Activated CD8-positive, alpha-beta memory T cell treated with anti-CD3 and anti-CD28 coated beads, Interleukin-2, amount 50 U/mL, for 1 hour (primary cell): ENCODE data around the gene ASB7.

ENCODE experiments used
- DNase-seq: peaks from one replicate; pipeline ENCODE4 v3.0.0-alpha.2; 2020; ENCODE audit errors: extremely low read depth

The ASB7 gene

DNA sequence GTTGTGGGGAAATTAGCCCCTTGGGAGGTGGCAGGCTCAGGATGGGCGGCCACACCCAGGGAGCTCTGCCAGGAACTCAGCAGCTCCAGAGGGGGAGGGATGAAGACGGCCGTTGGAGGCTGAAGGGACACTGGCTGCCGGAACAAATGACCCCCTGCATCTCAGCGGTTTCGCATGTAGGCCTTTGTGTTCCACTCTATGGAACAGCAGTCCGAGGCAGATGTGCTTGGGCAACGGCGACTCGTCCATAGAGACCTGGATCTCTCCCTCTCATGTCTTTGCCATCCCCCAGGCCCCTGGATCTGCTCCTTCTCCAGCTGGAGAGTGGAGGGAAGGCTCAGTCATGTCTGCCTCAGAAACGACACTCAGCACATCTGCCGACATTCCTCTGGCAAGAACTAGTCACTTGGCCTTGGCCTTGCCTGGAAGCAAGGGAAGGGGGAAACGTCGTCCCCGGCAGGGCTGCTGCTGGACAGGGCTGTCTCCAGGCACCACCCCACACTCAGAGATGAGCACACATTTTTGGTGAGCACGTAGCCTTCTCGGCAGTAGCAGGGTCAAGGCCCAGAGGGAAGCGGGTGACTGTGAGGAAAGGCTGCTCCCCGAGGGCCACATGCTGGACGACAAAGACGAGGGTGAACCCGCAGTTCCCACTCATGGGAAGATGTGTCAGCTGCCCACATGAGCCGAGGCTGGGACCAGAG lies 83.8 kb downstream of the ASB7 start:
- no peak for DNase-seq

DNA sequence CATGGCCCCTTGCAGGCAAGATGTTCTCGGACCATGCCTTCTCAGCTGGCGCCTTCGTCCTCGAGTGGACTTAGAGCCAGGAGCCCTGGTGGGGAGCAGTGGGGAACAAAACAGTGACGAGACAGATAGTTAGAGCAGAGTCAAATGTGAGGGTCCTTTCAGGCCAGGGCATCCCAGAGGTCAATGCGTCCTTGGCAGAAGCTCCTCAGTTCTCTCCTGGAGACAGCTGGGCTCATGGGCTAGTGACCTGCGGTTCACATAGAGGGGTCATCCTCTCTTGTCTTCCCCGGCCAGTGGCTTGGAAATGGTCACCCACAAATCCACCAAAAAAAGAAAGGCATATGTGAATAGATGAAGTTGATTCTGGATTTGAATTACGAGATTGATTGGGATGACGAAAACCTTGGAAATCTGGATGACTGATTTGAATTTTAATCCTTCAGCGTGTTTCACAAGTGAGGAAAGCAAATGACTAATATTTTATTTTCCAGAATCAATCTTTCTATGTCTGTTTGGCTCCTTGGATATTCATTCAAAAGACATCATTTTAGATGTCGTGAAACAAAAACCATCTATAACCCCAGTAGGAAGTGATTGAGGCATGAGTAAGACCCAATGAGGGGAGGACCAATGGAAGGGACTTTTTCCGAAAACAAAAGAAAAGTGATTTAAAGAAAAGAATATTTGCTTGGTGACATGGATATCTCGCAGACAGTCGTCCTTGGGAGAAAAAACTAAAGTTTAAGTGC lies 84.5 kb downstream of the ASB7 start:
- no peak for DNase-seq

DNA sequence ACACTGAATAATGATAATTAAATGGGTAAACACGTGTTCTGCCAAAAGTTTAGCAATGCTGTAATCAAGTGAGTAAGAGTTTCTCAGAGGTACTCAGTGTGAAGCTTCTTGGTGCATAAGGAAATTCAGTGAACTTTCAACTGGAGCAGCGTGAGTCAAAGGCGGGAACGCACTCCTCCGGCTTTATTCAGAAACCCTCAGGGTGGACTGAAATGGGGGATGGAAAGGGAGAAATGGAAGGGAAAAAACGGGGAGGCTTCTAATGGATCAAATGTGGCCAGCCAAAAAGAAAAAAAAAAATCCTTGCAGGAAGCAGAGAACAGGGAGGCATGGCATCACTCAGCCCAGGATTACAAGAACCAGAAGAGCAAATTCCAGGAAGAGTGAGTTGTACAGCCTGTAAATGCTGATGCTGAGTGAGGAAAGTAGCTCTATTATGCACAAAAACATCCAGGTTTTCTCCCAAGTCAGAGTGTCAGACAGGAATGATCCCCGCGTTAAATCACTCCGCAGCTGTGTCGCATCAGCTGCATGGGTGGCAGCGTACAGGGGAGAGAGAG lies 85.3 kb downstream of the ASB7 start:
- DNase-seq, result no peak

DNA sequence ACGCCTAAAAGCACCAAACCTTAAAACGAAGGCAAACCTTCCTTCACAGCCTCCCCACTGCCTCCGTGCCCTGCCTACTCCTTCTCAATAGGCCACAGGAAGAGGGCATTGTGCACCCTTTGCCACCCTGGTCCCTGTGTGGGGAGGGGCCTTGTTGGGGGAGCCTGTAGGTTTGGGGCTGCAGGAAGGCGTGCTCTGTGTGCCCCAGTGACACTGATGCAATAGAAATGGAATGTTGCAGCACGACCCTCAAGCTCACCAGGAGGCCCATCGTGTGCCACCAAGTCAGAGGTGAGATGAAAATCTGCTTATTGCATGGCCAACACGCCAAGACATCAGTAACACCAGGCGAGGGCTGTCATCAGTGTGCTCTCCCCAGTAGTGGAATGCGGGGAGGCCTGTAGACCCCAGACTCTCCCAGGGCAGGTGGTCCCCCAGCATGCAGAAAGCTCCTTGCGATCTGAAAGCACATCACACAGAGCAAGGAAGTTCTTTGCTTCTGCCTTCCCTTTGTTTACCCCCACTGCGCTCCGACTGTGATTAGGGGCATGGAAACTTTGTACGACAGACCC lies 86.2 kb downstream of the ASB7 start:
- DNase-seq, result no peak

DNA sequence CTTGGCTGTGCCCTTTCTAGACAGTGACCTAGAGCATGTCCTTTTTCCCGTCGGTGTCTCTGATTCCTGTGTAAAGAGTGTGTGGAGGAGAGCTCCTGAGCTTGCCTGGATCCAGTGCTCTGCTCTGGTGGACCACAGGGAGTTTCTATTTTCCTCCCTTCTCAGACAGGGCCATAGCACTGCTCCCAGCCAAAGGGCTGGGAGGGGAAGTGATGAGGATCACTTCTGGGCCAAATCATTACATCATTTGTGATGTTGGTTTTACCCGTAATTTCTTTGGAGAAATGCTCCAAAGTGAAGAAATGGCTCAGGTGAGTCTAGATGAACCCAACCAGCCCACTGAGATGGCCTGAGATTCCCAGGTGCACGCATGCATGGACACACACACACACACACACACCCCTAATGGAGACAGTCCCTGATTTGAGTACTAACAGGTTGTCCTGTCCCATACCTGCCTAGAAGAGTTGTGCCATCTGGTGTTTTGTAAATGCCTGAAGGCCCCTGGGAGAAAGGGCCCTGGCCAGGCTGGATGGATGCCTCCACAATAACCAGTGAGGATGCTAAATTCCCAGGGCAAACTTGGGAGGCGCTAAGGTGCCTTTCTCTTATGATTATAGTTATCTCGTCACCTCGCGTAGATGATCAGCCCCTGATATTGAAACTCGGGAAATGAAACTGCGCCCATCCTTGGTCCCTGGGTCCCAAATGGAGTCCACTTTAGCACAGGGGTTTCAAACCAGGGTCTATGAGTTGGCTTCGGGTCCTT lies 86.9 kb downstream of the ASB7 start:
- DNase-seq, result no peak

DNA sequence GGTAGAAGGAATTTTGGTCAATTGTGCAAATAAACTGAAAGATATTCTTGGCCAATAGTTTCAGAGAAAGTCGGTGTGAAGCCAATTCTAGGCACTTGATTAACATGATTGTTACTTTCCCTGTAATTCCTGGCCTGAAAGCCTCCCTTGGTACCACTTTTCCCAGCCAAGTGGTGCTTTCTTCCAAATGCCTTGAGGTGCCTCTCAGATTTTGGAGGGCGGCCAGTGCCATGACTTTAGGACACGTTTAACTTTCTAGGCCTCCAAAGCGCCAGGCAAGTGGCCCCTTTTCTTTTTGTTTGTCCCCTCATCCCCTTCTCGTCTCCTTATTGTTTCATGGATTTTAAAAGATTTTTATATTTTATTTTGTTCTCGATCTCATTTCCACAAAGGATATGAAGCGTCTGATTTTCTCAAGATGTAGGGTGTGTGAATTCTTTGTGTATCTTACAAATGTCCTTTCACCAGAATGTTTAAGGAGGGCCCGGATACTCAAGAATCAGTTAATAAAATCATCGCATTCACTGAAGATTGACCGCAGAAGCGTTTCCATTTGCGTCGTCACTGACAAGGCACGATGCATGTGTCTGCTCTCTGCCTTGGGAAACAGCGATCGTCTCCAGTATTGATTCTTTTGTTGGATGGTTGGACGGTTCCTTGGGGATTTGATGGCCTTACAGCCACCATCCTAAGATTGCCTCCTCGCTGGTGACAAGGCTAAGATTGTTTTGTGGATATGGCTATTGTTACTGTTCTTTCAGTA lies 87.8 kb downstream of the ASB7 start:
- DNase-seq, result no peak

DNA sequence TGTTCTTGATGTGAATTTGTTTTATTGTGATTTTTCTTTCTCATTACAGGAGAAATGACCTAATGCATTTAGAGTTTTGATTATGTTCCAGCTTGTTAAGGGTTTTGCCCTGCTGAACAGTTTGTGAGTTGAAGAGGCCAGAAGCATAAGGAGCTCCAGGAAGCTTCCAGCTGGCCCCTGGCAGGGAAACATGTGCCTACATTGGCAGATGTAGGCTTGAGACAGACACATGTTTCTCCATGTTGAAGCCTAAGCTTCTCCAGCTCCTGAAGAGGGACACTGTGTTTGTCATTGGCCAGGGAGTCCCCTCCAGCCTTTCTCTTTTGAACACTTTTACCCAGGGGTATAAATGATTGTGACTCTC lies 88.4 kb downstream of the ASB7 start:
- no peak for DNase-seq

DNA sequence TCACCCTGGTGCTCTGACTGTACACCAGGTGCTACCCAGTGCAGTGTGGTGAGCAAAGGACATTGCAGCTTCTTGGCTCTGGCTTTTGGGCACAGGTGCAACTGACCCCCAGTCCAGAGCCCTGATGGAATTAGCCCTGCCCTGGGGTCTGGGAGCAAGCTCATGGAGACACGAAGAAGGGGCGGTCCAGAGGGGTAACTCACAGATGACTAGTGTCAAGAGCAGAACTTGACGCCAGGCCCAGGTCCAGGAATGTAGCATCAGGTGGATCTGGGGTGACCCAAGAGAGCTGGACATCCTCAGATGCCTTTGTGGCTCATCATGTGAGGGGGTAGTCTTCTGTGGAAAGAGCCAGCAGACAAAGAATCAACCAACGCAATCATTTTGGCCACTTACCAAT lies 88.9 kb downstream of the ASB7 start:
- no peak for DNase-seq

DNA sequence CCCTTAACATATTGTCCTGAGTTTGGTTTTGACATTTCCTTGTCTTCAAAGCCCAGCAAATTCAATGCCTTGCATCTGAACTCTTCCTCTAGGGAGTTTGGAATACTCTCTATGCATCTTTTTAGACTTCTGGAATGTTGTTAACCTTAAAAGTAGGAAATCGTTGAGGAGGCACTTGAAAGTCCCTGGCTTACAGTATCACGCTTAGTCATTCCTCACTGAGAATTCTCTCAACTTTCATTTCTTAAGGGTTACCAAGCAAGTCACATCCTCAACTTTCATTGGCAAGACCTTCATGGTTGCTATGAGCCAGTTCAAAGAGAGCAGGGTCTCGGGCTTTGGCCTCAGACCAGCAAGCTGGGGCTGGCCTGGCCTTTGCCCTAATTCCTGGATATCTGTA lies 89.9 kb downstream of the ASB7 start:
- no peak for DNase-seq

DNA sequence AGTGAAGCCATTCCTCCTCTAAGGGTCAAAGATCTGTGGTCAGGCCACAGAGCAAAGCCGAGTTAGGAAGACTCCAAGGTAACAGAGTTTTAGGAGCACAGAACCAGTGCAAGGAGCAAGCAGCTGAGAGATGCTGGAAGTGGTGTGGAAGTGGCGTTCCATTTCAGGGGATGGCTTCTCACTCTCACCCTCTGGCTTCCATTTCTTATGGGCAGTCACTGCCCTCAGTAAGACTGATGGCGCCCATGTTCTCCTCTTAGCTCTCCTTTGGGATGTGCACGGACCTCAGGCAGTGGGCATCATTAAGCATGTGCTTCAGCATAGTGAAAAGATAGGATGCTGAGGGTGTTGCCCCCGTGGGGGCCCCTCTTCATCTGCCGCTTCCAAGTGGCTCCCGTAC lies 90.3 kb downstream of the ASB7 start:
- DNase-seq, result no peak

DNA sequence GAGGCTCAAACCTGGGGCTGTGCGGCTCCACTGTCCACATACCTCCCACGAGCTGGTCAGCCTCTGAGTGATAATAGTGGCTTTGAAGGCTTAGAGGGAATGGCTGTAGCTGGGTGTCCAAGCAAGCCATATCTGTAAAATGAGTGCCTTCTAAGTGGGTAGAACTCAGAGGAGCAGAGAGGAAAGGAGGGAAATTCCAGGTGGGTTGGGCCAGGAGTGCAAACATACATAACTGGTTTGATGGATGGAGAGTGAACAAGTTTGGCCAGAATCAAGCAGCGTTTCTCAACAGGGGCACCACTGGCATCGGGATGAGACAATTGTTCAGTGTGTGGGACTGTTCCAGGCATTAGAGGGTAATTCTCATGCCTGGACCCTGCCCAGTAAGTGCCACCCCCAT lies 91.1 kb downstream of the ASB7 start:
- no peak for DNase-seq

DNA sequence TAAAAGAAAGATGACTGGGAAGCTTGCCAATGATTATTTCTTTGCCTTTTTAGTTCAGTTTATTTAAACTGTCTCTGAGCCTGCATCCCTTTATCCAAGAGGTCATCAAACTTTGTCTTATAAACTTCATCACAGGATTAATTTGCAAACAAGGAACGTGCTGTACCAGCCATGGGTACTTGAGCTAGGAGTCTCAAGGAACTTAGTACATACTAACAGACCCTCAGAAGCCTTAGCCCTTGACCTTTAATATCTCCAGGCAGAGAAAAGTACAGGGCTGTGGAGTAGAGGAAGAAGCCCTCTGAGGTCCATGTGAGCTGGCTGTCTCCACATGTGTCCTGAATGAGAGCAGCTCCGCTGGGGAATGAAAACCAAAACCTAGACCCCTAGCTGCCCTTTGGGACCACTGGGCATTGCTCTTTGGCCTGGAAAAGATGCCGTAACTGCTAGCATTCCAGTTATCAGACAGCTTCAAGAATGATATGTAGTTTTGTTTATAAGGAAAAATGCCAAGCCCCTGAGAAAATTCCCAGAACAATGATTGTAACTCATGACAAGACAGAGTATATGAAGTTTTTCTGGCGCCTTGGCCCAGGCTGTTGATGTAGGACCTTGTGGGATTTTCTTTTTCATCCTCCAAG lies 92.1 kb downstream of the ASB7 start:
- no peak for DNase-seq

DNA sequence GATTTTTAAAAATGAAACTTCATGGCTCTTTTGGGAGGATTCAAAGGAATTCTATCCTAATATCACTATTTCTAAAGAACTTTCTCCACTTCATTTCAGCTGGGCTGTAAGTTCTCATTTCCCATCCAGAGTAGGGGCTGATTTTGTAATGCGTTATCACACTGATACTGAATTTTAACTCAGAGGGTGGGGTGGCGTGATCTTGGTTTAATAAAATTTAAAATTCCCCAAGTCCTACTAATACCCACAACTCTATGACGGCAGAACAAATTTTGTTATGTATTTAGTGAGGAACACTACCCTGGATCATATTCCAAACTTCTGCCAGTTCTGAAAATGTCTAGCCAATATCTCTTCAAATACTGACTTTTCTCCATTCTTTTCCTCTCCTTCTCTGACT lies 92.7 kb downstream of the ASB7 start:
- no peak for DNase-seq

DNA sequence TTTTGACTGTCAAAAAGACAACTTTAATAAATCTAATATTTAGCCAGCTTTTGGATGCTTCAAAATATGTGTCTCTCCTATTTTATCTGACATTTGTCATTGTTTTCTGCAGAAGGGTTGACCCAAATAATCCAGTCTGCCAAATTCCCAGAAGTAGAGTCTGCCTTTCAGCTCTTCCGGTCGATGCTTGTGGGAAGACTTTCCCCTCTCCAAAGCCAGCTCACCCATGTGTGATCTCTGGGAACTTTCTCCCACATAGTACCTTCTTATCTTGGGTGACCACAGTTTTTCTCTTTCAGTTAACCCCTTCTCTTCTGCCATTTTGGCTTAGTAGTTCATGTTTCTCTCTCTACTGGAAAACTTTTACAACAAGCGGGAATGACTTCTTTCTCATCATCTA lies 94.1 kb downstream of the ASB7 start:
- no peak for DNase-seq
